ENCODE data around the gene ANKRD34A. TPM values are rescaled to one million over a fixed set of nuclear protein-coding genes. Genes with fewer than 3 reads are reported as not detected.

ANKRD34A gene
- total RNA-seq, 1 donor from 2014 or later = 1.2 TPM

DNA sequence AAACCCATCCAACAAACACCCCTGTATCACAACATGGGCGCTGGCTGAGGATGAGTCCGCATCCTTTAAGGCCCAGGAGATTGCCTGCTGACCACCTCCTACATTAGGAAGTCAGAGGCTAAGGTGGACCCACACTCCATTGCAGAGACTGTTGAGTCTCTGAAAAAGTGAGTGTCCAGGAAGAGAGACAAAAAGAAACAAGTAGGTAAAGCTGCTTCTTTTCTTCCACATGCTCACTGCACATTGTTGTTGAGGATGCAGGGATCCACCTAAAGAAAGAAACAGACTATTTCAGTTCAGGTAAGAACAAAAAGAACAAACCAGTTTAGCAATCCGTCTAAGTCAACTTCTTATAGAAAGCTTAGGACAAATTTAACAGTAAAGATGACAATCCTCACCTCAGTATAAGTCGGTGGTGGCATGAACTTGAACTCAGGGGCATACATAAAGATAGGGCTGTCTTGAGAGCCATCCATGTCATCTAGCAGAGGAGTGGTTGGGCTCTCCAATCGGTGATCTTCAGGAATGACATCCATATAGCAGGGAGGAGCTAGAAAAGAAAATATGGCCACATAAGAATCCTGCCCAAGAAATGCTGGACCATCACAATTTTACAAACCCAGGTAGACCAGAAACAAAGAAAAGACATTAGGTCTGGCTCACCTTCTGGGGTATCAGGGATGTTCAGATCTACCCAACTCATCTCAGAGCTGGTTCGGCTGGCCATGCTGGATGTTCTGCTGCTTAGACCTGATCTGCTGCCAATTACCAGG lies 29.4 kb upstream of the ANKRD34A start:
- Mint-ChIP-seq H3K4me3 (ENCODE audit: unreplicated experiment) (no peak overlapping the region), H3K4me1 (ENCODE audit: low read depth) (peaks cover 47% of the 10 kb centered on the region)

DNA sequence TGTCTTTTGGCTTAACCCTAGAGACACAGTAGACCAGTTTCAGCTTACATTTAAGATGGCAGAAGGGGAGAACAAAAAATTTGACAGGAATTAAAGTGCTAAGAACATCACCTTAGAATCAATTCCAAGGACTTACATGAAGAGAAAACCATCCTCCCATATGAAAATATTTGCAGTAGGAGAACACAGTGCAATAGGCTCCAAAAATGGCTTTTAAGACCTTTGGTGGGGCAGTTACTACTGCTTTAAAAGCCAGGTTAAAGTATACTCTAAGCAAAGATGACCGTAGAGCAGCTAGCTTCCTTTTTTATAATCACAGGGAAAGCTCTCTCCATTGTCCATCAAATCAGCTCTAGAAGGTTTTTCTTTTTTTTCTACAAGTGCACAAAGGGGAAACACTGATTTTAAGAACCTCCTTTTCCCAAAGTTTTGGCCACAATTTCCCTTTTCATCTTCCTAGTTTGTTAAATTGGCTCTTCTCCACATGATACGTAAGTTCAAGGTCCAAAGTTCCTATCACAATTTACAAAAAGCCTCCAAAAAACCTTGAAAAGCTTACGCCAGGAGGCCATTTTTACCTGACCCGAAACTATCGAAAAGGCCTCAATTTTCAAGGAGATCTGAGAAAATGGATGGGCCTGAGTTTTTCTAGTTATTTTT lies 28.7 kb upstream of the ANKRD34A start:
- TF ChIP-seq, protein P1, sequence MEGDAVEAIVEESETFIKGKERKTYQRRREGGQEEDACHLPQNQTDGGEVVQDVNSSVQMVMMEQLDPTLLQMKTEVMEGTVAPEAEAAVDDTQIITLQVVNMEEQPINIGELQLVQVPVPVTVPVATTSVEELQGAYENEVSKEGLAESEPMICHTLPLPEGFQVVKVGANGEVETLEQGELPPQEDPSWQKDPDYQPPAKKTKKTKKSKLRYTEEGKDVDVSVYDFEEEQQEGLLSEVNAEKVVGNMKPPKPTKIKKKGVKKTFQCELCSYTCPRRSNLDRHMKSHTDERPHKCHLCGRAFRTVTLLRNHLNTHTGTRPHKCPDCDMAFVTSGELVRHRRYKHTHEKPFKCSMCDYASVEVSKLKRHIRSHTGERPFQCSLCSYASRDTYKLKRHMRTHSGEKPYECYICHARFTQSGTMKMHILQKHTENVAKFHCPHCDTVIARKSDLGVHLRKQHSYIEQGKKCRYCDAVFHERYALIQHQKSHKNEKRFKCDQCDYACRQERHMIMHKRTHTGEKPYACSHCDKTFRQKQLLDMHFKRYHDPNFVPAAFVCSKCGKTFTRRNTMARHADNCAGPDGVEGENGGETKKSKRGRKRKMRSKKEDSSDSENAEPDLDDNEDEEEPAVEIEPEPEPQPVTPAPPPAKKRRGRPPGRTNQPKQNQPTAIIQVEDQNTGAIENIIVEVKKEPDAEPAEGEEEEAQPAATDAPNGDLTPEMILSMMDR (IDR thresholded peaks at IDR 0.05) = no peak
- no peaks in the 10 kb centered on the region for H3K9me3 Mint-ChIP-seq (ENCODE audit: low read depth)
- DNase-seq (ENCODE audit: low spot score) = no peak
- no peak overlapping the region for H3K4me3 Mint-ChIP-seq (ENCODE audit: unreplicated experiment)
- peaks cover 14% of the 10 kb centered on the region for H3K36me3 Mint-ChIP-seq (ENCODE audit: low read depth)
- no peak overlapping the region for H3K27ac Mint-ChIP-seq (ENCODE audit: unreplicated experiment)
- peaks cover 47% of the 10 kb centered on the region for H3K4me1 Mint-ChIP-seq (ENCODE audit: low read depth)
- no peaks in the 10 kb centered on the region for H3K27me3 Mint-ChIP-seq (ENCODE audit: low read depth)

More for the DNA sequence above, 29.4 kb upstream of the ANKRD34A start:
- Mint-ChIP-seq H3K27ac (ENCODE audit: unreplicated experiment) (no peak overlapping the region), H3K27me3 (ENCODE audit: low read depth) (no peaks in the 10 kb centered on the region), H3K36me3 (ENCODE audit: low read depth) (peaks cover 14% of the 10 kb centered on the region), H3K9me3 (ENCODE audit: low read depth) (no peaks in the 10 kb centered on the region)
- no peak for DNase-seq (ENCODE audit: low spot score)
- TF ChIP-seq, protein P1 (IDR thresholded peaks at IDR 0.05) = no peak

DNA sequence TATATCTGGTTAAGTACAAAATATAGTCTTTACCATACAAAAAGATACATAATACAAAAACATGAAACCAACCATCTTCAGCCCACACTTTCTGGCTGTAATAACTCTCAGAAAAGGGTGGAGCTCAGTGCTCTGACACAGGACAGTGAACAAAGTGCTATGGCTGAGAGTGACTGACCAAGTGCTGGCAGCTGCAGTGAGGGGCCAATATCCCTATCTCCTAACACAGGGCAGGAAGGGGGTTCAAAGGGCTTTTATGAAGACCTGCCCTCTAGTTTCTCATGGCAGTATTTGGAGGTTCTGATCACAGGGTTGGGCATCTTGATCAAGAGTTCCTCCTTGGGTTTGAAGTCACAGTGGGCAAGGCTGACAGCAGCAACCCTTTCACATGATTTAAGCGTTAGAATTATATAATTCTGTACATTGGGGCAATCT lies 28.1 kb upstream of the ANKRD34A start:
- H3K27ac Mint-ChIP-seq (ENCODE audit: unreplicated experiment) = no peak overlapping the region
- H3K4me3 Mint-ChIP-seq (ENCODE audit: unreplicated experiment) = no peak overlapping the region
- H3K36me3 Mint-ChIP-seq (ENCODE audit: low read depth) = peaks cover 14% of the 10 kb centered on the region
- no peak for DNase-seq (ENCODE audit: low spot score)
- TF ChIP-seq, protein P1 (IDR thresholded peaks at IDR 0.05) = no peak
- H3K4me1 Mint-ChIP-seq (ENCODE audit: low read depth) = peaks cover 41% of the 10 kb centered on the region
- H3K9me3 Mint-ChIP-seq (ENCODE audit: low read depth) = no peaks in the 10 kb centered on the region
- H3K27me3 Mint-ChIP-seq (ENCODE audit: low read depth) = no peaks in the 10 kb centered on the region

DNA sequence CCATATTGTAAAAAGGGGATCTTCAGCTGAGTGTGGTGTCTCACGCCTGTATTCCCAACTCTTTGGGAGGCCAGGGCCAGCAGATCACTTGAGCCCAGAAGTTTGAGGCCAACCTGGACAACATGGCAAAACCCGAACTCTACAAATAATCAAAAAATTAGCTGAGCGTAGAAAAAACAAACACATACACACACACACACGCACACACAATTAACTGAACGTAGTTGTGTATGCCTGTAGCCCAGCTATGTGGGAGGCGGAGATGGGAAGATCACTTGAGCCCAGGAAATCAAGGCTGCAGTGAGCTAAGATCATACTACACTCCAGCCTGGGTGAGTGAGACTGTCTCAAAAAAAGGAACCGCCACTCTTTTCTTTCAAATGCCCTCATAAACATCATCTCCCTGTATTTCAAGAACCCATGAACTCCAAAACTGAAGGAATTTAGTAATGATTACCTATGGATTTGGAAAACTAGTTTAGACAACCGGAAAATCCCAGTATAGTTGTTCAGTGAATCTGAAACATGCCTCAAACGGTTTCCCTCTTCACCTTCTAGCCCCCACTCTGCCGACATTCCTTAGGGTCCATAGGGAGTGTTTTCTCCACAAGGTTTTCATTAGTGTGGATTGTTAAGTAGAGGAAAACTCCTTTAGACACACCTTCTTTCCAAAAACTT lies 27.5 kb upstream of the ANKRD34A start:
- no peaks in the 10 kb centered on the region for H3K9me3 Mint-ChIP-seq (ENCODE audit: low read depth)
- H3K27me3 Mint-ChIP-seq (ENCODE audit: low read depth) = no peaks in the 10 kb centered on the region
- no peak overlapping the region for H3K27ac Mint-ChIP-seq (ENCODE audit: unreplicated experiment)
- TF ChIP-seq, protein P1 (IDR thresholded peaks at IDR 0.05) = no peak
- no peak overlapping the region for H3K4me3 Mint-ChIP-seq (ENCODE audit: unreplicated experiment)
- peaks cover 14% of the 10 kb centered on the region for H3K36me3 Mint-ChIP-seq (ENCODE audit: low read depth)
- DNase-seq (ENCODE audit: low spot score) = no peak
- H3K4me1 Mint-ChIP-seq (ENCODE audit: low read depth) = peaks cover 35% of the 10 kb centered on the region

DNA sequence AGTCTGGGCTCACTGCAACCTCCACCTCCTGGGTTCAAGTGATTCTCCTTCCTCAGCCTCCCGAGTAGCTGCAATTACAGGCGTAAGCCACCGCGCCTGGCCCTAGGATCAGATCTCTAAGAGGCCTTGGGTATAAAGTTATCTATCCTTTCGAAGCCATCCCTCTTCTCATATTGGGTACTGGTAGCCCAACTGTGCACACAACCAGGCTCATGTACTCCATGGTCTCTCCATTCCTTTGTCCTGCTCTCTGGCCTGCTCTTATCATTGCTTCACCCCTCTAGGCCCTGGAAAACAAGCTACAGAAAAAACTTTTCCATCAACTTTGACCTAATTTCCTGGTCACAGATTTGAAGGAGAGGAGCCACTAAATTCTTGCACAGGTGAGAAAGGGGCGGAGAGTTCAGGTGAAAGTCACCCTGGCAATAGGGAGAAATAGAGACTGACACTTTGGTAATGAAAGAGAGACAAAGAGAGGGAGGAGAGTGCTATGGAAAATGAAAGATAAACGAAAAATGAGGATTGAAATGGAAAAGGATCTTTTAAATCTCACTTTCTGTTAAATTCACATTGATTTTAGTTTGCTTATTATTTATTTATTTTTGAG lies 26.0 kb upstream of the ANKRD34A start:
- Mint-ChIP-seq H3K27ac (ENCODE audit: unreplicated experiment) (no peak overlapping the region), H3K4me1 (ENCODE audit: low read depth) (peaks cover 29% of the 10 kb centered on the region), H3K9me3 (ENCODE audit: low read depth) (no peaks in the 10 kb centered on the region), H3K27me3 (ENCODE audit: low read depth) (no peaks in the 10 kb centered on the region), H3K36me3 (ENCODE audit: low read depth) (peaks cover 14% of the 10 kb centered on the region), H3K4me3 (ENCODE audit: unreplicated experiment) (no peak overlapping the region)
- TF ChIP-seq, protein P1 (IDR thresholded peaks at IDR 0.05) = no peak
- no peak for DNase-seq (ENCODE audit: low spot score)
